Fibroblast of lung (primary cell): Measurements from ENCODE around the gene GPR157.

ENCODE experiments used
- CTCF ChIP-seq, 2 donors: IDR thresholded peaks in 1 of 2; conservative IDR thresholded peaks in 1 of 2; 1 replicate in 1 of 2; 2 replicates in 1 of 2; pipeline ENCODE4 v1.5.1; 2011 to 2012; ENCODE audit warnings: low read length in 2 of 2, control low read depth in 1 of 2, inconsistent platforms in 1 of 2, low read depth in 1 of 2, mild to moderate bottlenecking in 1 of 2
- EZH2 ChIP-seq: IDR thresholded peaks from 2 replicates; pipeline ENCODE4 v1.5.1; 2012; ENCODE audit warnings: low read length, control low read depth, mild to moderate bottlenecking; ENCODE audit errors: missing control alignments

- TF ChIP-seq CTCF (conservative IDR thresholded peaks at IDR 0.05 in 1 of 2, IDR thresholded peaks at IDR 0.05 in 1 of 2; ENCODE audit: low read depth in 1 of 2, low read length in 2 of 2) (no peak), EZH2 (no peak)
These were observed 47.4 kb downstream of the GPR157 start for GRCh38 chr1:9081473-9081872.
